HEK293T (cell line): ENCODE measurements around the gene ATAD3A.

Experiments used
- BHLHE40 ChIP-seq: fragments of 450-650 bp; IDR thresholded peaks from 2 replicates; pipeline ENCODE4 v1.6.1; 2016; ENCODE audit warnings: mild to moderate bottlenecking, moderate library complexity, borderline replicate concordance
- FOXA1 ChIP-seq: fragments of 450-650 bp; IDR thresholded peaks from 2 replicates; pipeline ENCODE4 v1.6.1; 2016; ENCODE audit warnings: mild to moderate bottlenecking
- FOXK2 ChIP-seq: fragments of 450-650 bp; IDR thresholded peaks from 2 replicates; pipeline ENCODE4 v1.6.1; 2016; ENCODE audit warnings: mild to moderate bottlenecking
- FOXM1 ChIP-seq: fragments of 450-650 bp; IDR thresholded peaks from 2 replicates; pipeline ENCODE4 v1.6.1; 2017; ENCODE audit warnings: mild to moderate bottlenecking, borderline replicate concordance
- HDGF ChIP-seq: fragments of 450-650 bp; IDR thresholded peaks from 2 replicates; pipeline ENCODE4 v1.6.1; 2017; ENCODE audit warnings: antibody characterized with exemption, borderline replicate concordance
- NFRKB ChIP-seq: fragments of 450-650 bp; IDR thresholded peaks from 2 replicates; pipeline ENCODE4 v1.6.1; 2016; ENCODE audit warnings: mild to moderate bottlenecking, moderate library complexity
- SP1 ChIP-seq: fragments of 450-650 bp; IDR thresholded peaks from 2 replicates; pipeline ENCODE4 v1.6.1; 2017
- ZNF384 ChIP-seq: fragments of 450-650 bp; IDR thresholded peaks from 2 replicates; pipeline ENCODE4 v1.6.1; 2016
- TF ChIP-seq, protein P1 (sequence below): fragments of 450-650 bp; IDR thresholded peaks from 2 replicates; pipeline ENCODE4 v1.6.1; 2016

DNA sequence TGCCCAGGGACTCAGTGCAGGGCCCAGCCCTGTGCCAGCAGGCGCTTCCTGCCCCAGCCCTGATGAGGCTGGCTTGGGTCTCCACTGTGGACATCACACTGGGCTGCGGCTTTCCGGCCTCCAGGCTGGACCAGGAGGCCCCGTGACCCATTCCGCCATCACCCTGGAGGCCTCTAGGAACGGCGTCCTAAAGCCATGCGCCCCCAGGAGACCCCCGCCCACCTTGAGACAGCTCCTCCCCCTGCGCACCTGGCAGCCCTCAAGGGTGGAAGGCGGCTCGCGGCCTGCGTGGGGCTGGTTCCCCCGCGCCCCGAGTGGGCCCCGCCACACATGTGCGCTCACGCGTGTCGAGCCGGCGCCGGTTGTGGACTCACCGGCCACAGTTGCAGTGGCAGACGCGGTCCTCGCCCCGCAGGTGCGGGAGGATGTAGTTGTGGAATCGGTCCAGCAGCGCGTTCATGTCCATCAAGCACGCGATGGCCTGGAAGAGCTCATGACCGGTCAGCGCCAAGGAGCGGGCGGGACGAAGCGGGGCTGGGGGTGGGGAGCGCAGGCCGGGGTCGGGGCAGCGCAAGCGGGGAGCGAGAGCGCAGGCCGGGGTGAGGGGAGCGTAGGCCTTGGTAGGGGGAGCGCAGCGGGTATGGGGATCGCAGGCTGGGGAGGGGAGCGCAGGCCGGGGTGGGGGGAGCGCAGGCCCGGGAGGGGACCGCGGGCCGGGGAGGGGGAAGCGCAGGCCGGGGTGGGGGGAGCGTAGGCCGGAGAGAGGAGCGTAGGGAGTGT lies 27.5 kb downstream of the ATAD3A start:
- no peak for TF ChIP-seq FOXK2
- no peak for TF ChIP-seq ZNF384
- no peak for TF ChIP-seq BHLHE40
- TF ChIP-seq NFRKB = no peak
- TF ChIP-seq FOXA1 = no peak
- no peak for TF ChIP-seq FOXM1
- no peak for TF ChIP-seq HDGF
- TF ChIP-seq, protein P1, sequence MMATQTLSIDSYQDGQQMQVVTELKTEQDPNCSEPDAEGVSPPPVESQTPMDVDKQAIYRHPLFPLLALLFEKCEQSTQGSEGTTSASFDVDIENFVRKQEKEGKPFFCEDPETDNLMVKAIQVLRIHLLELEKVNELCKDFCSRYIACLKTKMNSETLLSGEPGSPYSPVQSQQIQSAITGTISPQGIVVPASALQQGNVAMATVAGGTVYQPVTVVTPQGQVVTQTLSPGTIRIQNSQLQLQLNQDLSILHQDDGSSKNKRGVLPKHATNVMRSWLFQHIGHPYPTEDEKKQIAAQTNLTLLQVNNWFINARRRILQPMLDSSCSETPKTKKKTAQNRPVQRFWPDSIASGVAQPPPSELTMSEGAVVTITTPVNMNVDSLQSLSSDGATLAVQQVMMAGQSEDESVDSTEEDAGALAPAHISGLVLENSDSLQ = no peak
- TF ChIP-seq SP1 = no peak
